HG03571 (cell line): ENCODE measurements around the gene SAMD8.
"Not testable (repeated sequence)": the region's sequence is repeated elsewhere in the genome, so short reads cannot be mapped to it uniquely, and the experiment has no call there.

Experiments used
- ATAC-seq: cut with Tn5 transposase; IDR thresholded peaks from one replicate; pipeline ENCODE4 v1.9.1; 2021; ENCODE audit not compliant: unreplicated experiment

The SAMD8 gene

GRCh38 chr10:75211007-75211691 is 99.7 kb downstream of the SAMD8 start:
- ATAC-seq: no peak

DNA sequence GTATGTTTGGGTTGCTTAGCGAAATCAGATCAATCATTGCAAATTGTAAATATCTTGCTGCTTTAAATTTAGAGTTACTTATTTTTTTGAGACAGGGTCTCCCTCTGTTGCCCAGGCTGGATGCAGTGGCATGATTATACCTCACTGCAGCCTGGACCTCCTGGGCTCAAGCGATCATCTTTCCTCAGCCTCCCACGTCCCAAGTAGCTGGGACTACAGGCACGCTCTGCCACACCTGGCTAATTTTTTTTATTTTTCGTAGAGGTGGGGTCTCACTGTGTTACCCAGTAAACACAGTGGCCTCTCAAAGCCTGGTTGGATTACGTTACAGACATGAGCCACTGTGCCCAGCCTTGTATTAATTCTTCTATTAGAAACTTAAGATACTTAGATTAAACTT is 100.9 kb downstream of the SAMD8 start:
- no peak for ATAC-seq

GRCh38 chr10:75220274-75220673 is 108.8 kb downstream of the SAMD8 start:
- no peak for ATAC-seq

GRCh38 chr10:75221492-75221891 is 110.0 kb downstream of the SAMD8 start:
- not testable (repeated sequence) for ATAC-seq

DNA sequence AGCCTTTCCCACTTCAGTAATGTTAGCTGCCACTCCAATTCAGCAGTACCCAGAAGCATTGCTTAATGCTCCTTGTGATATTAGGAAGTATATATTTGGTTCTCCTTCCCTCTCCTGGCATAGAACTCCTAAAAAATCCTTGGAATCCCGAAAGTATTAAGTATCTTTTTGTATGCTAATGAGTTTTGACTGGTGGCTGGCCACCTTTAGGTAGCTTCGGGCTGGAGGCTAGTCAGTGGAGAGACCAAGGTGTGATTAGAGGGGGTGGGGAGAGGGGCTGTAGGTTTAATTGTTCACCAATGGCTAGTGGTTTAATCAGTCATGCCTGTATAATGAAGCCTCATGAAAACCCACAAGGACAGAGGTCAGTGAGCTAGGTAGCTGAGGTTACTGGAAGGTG is 112.1 kb downstream of the SAMD8 start:
- no peak for ATAC-seq

DNA sequence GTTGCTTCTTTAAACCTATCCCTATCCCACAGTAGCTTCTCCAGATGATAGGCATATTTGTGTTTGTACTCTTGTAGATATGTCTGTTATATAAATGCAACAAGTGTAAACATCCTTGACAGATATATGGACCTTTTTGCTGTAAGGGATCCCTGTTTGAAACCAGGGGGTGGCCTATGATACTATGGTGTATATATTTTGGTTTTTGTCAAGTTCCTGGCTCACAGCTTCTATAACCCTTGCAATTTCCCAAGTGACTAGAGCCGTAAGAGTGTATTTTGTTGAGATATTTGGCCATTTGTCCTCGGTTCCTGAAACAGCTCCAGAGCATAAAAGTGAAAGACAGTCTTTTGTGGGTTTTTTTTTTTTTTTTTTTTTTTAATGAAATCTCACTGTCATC is 114.6 kb downstream of the SAMD8 start:
- ATAC-seq: no peak

- ATAC-seq: no peak
Measured at GRCh38 chr10:75226656-75227055, 115.2 kb downstream of the SAMD8 start.

DNA sequence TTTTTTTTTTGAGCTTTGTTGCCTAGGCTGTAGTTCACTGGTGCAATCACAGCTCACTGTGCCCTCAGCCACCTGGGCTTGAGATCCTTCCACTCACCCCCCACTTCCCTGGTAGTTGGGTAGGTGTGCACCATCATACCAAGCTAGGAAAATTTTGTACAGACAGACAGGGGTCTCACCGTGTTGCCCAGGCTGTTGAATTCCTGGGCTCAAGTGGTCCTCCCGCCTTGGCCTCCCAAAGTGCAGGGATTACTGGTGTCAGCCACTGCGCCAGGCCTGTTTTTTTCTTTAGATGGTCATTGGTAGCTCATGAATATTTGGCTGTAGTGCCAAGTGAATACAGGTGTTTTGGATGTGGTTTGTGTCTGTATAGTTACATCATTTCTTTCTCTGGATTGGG is 116.8 kb downstream of the SAMD8 start:
- ATAC-seq: no peak

- no peak for ATAC-seq
Measured at GRCh38 chr10:75228834-75229233, 117.4 kb downstream of the SAMD8 start.

DNA sequence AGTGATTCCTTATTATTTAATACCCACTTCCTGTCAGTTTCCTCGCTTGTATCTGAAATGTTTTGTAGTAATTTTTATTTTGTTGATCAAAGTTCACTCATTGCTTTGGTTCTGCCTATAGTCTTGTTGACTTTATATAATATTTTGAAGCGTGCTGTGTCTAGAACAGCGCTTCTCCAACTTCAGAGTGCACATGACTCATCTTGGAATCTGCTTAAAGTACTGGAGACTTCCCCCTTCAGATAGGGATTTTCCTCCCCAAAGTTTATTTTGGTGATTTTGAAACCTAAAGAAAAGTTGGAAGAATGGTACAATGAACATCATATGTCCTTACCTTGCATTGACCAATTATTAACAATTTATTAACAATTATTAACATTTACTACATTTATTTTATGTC is 118.5 kb downstream of the SAMD8 start:
- ATAC-seq: no peak

- ATAC-seq: no peak
Measured at GRCh38 chr10:75230600-75231038, 119.2 kb downstream of the SAMD8 start.
